C4-2B (cell line): ENCODE measurements around the gene GCK.
"Not testable (repeated sequence)": the region's sequence is repeated elsewhere in the genome, so short reads cannot be mapped to it uniquely, and the experiment has no call there.

Experiments
- H3K27ac ChIP-seq: fragments of 450-650 bp; 2 replicates; pipeline ENCODE4 v1.5.1; 2017
- CTCF ChIP-seq: fragments of 450-650 bp; conservative IDR thresholded peaks from 2 replicates; pipeline ENCODE4 v1.5.1; 2017; ENCODE audit warnings: mild to moderate bottlenecking
- ZFX ChIP-seq: fragments of 450-650 bp; IDR thresholded peaks from 2 replicates; pipeline ENCODE4 v1.6.1; 2017

The GCK gene

GRCh38 chr7:44134943-44135628, 54.2 kb downstream of the GCK start:
- H3K27ac ChIP-seq, result no peak overlapping the region
- TF ChIP-seq CTCF, result no peak
- TF ChIP-seq ZFX, result no peak

- TF ChIP-seq CTCF (no peak), ZFX (no peak)
- no peak overlapping the region for H3K27ac ChIP-seq
Measured at GRCh38 chr7:44133295-44133694, 55.9 kb downstream of the GCK start.

GRCh38 chr7:44132039-44132438, 57.2 kb downstream of the GCK start:
- H3K27ac ChIP-seq, result no peak overlapping the region
- TF ChIP-seq ZFX, result no peak
- no peak for TF ChIP-seq CTCF

GRCh38 chr7:44131173-44132029, 57.8 kb downstream of the GCK start:
- H3K27ac ChIP-seq, result no peak overlapping the region
- no peak; the same call in 1 of the 2 replicates for TF ChIP-seq CTCF
- TF ChIP-seq ZFX, result no peak

GRCh38 chr7:44128721-44129582, 60.3 kb downstream of the GCK start:
- no peak overlapping the region for H3K27ac ChIP-seq
- TF ChIP-seq CTCF (no peak), ZFX (no peak)

- TF ChIP-seq ZFX, result no peak
- no peak overlapping the region for H3K27ac ChIP-seq
Measured at GRCh38 chr7:44127161-44127560, 62.1 kb downstream of the GCK start.

GRCh38 chr7:44126574-44126973, 62.7 kb downstream of the GCK start:
- not testable (repeated sequence) for H3K27ac ChIP-seq

- no peak overlapping the region for H3K27ac ChIP-seq
- TF ChIP-seq ZFX (no peak), CTCF (no peak)
Measured at GRCh38 chr7:44124822-44125202, 64.4 kb downstream of the GCK start.
